NCI-H2171 treated with DMSO at 0.1 percent for 48 hours (cell line): Measurements from ENCODE around the gene ANKRD17.
"Not testable (repeated sequence)": the region's sequence is repeated elsewhere in the genome, so short reads cannot be mapped to it uniquely, and the experiment has no call there.

ENCODE experiments used
- DNase-seq: peaks from one replicate; lab custom pipeline; 2025; lab: John Stamatoyannopoulos, UW

The ANKRD17 gene

GRCh38 chr4:73244945-73245601 is 13.5 kb downstream of the ANKRD17 start:
- no peak for DNase-seq

GRCh38 chr4:73237044-73237443 is 21.6 kb downstream of the ANKRD17 start:
- no peak for DNase-seq

GRCh38 chr4:73236151-73236550 is 22.4 kb downstream of the ANKRD17 start:
- no peak for DNase-seq

GRCh38 chr4:73234712-73235111 is 23.9 kb downstream of the ANKRD17 start:
- DNase-seq = no peak

GRCh38 chr4:73231518-73232487 is 26.8 kb downstream of the ANKRD17 start:
- DNase-seq = no peak

- no peak for DNase-seq
Measured at GRCh38 chr4:73230865-73231517, 27.6 kb downstream of the ANKRD17 start.

GRCh38 chr4:73228800-73229199 is 29.8 kb downstream of the ANKRD17 start:
- not testable (repeated sequence) for DNase-seq

GRCh38 chr4:73224886-73225285 is 33.7 kb downstream of the ANKRD17 start:
- no peak for DNase-seq

GRCh38 chr4:73223258-73223650 is 35.3 kb downstream of the ANKRD17 start:
- DNase-seq = no peak

- DNase-seq = peak; percentile 71
Measured at GRCh38 chr4:73222466-73223257, 35.9 kb downstream of the ANKRD17 start.

- DNase-seq = no peak
Measured at GRCh38 chr4:73221734-73222133, 36.9 kb downstream of the ANKRD17 start.

- no peak for DNase-seq
Measured at GRCh38 chr4:73220815-73221214, 37.8 kb downstream of the ANKRD17 start.

- DNase-seq = no peak
Measured at GRCh38 chr4:73213916-73214653, 44.5 kb downstream of the ANKRD17 start.

GRCh38 chr4:73212982-73213730 is 45.4 kb downstream of the ANKRD17 start:
- DNase-seq = no peak

GRCh38 chr4:73211968-73212367 is 46.6 kb downstream of the ANKRD17 start:
- DNase-seq = no peak

- DNase-seq = no peak
Measured at GRCh38 chr4:73208376-73208775, 50.2 kb downstream of the ANKRD17 start.

GRCh38 chr4:73206236-73206635 is 52.4 kb downstream of the ANKRD17 start:
- no peak for DNase-seq

- no peak for DNase-seq
Measured at GRCh38 chr4:73205482-73205881, 53.1 kb downstream of the ANKRD17 start.

- not testable (repeated sequence) for DNase-seq
Measured at GRCh38 chr4:73203976-73204375, 54.6 kb downstream of the ANKRD17 start.

- no peak for DNase-seq
Measured at GRCh38 chr4:73197220-73197619, 61.4 kb downstream of the ANKRD17 start.
